PFSK-1 (cell line): Measurements from ENCODE around the gene RAC2.

Source experiments
- FOXP2 ChIP-seq: optimal IDR thresholded peaks from 2 replicates; pipeline ENCODE3; 2011; ENCODE audit warnings: borderline replicate concordance, control low read depth, inconsistent platforms; ENCODE audit not compliant: insufficient read depth; ENCODE audit errors: extremely low read length, extremely low read depth
- POLR2AphosphoS5 ChIP-seq: IDR thresholded peaks from 2 replicates; pipeline ENCODE4 v1.6.1; 2012; ENCODE audit warnings: low read depth, mild to moderate bottlenecking, control low read depth, low read length, moderate library complexity
- REST ChIP-seq, 2 experiments: IDR thresholded peaks; 2 replicates each; pipeline versions ENCODE4 v1.6.1 to v1.8.0; 2011 to 2012; ENCODE audit warnings: low read depth in 2 of 2, low read length in 2 of 2, control low read depth in 1 of 2, inconsistent platforms in 1 of 2, mild to moderate bottlenecking in 1 of 2, moderate library complexity in 1 of 2; ENCODE audit not compliant: insufficient read depth in 1 of 2
- SIN3A ChIP-seq: IDR thresholded peaks from 2 replicates; pipeline ENCODE4 v1.6.1; 2012; ENCODE audit warnings: mild to moderate bottlenecking, low read length, moderate library complexity, borderline replicate concordance; ENCODE audit not compliant: insufficient read depth
- TAF1 ChIP-seq: IDR thresholded peaks from 2 replicates; pipeline ENCODE4 v1.6.1; 2012; ENCODE audit warnings: low read length, control low read depth, borderline replicate concordance; ENCODE audit not compliant: insufficient read depth

The RAC2 gene

DNA sequence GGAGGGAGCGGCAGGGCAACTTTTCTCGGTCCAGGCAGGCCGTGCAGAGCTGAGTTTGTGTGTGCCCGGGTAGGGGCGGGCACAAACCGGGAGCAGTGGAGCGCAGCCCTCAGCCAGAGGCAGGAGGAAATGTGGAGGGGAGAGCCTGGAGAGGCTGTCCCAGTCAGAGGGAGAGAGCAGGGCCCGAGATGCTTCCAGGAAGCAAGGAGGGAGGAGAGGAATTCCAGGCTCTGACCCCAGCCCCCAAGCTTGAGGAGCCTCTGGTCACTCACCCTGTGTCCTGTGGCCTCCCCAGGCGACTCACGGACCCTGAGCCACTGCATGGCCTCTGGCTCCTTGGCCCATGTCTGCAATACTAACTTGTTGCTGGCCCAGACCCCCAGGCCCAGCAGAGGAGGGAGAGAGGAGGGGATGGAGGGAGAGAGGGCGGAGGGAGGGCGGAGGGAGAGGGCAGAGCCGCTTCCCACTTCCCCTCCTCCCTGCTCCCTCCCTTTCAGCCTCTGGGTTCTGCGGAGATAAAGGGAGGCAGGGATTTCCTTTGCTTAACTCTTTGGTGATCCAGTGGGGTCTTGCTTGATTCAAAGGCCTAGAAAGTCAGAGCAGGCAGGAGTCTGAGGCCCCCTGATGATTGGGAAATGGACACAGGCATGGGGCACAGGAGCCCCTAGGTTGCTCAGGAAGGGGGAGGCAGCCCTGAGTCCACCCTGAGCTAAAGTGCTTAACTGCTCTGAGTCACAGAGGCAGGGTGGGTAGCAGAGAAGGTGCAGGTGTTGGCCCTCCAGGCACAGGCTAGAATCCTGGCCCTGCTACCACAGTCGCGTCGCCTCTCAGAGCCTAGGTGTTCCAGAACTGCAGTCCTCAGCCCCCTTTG lies 55.9 kb downstream of the RAC2 start, which contains the start of gene C1QTNF6:
Gene C1QTNF6, minus strand, starts transcription at position 357 of the 871 bp plus-strand sequence. Its CDS starts 34 bp downstream, at position 323.
- 0 out of 4 replicates have a peak, but pooled peaks of 1 of the 2 experiments have one; percentile 7 for TF ChIP-seq REST (IDR thresholded peaks at IDR 0.05; ENCODE audit: insufficient read depth in 1 of 2, low read depth in 2 of 2, low read length in 2 of 2)
- TF ChIP-seq SIN3A, result no peak
- peak; percentile 97 for TF ChIP-seq POLR2AphosphoS5
- TF ChIP-seq TAF1, result peak; percentile 70; the same call in 1 of the 2 replicates
- TF ChIP-seq FOXP2, result no peak

DNA sequence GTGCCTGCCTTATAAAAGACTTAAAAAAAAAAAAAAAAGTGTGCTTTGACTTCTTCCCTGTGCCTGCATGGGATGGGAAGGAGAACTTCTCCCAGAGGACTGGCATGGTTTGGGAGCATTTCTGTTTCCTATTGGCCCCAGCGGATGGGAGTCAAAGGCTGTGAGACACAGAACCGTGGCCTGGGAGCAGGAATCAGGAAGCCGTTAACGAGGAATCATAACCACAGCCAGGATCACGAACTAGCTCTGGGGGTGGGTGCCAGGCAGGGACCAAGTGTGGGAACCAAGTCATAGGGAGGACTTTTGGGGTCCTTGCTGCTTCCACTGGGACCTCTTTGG lies 56.5 kb downstream of the RAC2 start:
- TF ChIP-seq REST (IDR thresholded peaks at IDR 0.05; ENCODE audit: insufficient read depth in 1 of 2, low read depth in 2 of 2, low read length in 2 of 2) (no peak), SIN3A (no peak), TAF1 (no peak), POLR2AphosphoS5 (no peak), FOXP2 (no peak)

GRCh38 chr22:37186997-37187522 lies 57.0 kb downstream of the RAC2 start:
- TF ChIP-seq TAF1 (0 out of 2 replicates have a peak, but pooled peaks have one; percentile 58), FOXP2 (no peak), REST (IDR thresholded peaks at IDR 0.05; ENCODE audit: insufficient read depth in 1 of 2, low read depth in 2 of 2, low read length in 2 of 2) (0 out of 4 replicates have a peak, but pooled peaks of 1 of the 2 experiments have one; percentile 7)

DNA sequence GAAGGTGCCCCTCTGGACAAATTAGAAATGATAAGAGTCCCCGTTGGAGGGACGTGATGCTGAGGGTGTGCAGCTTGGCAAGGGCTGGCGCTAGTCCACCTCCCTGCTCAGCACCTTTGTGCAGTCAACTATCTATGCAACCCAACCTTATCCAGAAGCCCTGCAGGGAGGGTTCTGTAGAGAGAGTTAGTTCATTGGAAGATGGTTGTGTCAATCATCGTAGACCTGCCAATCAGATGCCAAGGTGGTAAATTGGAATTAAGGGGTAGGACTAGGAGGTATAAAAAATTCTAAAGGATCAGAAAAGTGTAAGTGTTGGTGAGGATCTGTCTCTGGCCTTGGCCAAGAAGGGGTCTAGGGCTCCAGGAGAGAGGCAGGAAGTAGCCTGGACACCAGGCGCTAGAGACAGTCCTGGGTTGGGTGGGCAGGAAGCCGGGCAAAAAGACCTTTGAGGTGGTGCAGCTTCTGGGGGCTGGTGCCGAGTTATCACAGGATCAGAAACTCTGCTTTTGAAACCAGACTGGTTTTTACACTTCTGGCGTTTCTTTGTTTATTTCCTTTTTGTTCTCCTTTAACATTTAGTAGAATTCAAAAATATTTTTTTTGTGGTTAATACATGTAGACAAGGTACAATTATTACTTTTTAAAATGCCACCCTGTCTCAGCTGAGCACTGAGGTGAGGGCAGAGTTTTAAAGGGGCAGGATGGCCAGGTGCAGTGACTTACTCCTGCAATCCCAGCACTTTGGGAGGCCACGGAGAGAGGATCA lies 57.7 kb downstream of the RAC2 start:
- no peak for TF ChIP-seq REST (IDR thresholded peaks at IDR 0.05; ENCODE audit: insufficient read depth in 1 of 2, low read depth in 2 of 2, low read length in 2 of 2)
- TF ChIP-seq FOXP2, result no peak
- no peak for TF ChIP-seq POLR2AphosphoS5
- no peak for TF ChIP-seq TAF1
- TF ChIP-seq SIN3A, result no peak
